HepG2 (cell line): ENCODE data around the gene PRKCE. TPM values are rescaled to one million over a fixed set of nuclear protein-coding genes. Genes with fewer than 3 reads are reported as not detected.

ENCODE experiments used
- CBFB ChIP-seq: sonication (generic); formaldehyde crosslinking; IDR thresholded peaks from 2 replicates; pipeline ENCODE4 v1.4.0; 2020; ENCODE audit warnings: missing genetic modification reagents
- GLI4 ChIP-seq: sonication (generic); formaldehyde crosslinking; IDR thresholded peaks from 2 replicates; pipeline ENCODE4 v1.5.1; 2020; ENCODE audit warnings: missing genetic modification reagents, mild to moderate bottlenecking, moderate library complexity, borderline replicate concordance
- ZFP82 ChIP-seq: sonication (generic); formaldehyde crosslinking; IDR thresholded peaks from 2 replicates; pipeline ENCODE4 v1.5.1; 2020; ENCODE audit warnings: mild to moderate bottlenecking, missing genetic modification reagents, borderline replicate concordance
- polyA plus RNA-seq, 8 experiments: library from polyadenylated mRNA; depleted of rRNA in 3 of 8; stranded (reverse) in 7 of 8; unstranded in 1 of 8; fragments of >200 nt; fragmentation: Illumina TruSeq in 4 of 8; extraction: Trizol in 4 of 8; gene quantifications; 2 replicates each; pipeline versions ENCODE4 v1.2.1 to v1.2.3, GENCODE V29; 2011 to 2016; ENCODE audit warnings: low read depth in 4 of 8, missing spikeins in 1 of 8, mixed read lengths in 1 of 8; ENCODE audit not compliant: insufficient read depth in 1 of 8
- total RNA-seq, 5 experiments: library from RNA; depleted of rRNA; stranded (reverse); fragments of >200 nt; fragmentation: Illumina TruSeq; extraction: Trizol; gene quantifications; 2 replicates each; pipeline ENCODE4 v1.2.3, GENCODE V29; 2016; ENCODE audit warnings: low read depth in 1 of 5
- TF ChIP-seq, protein P1 (sequence below): sonication (generic); formaldehyde crosslinking; IDR thresholded peaks from 2 replicates; pipeline ENCODE4 v1.8.0; 2022; ENCODE audit warnings: missing genetic modification reagents, mild to moderate bottlenecking, moderate library complexity, borderline replicate concordance
- TF ChIP-seq, protein P2 (sequence below): sonication (generic); formaldehyde crosslinking; IDR thresholded peaks from 2 replicates; pipeline ENCODE4 v1.4.0; 2020; ENCODE audit warnings: mild to moderate bottlenecking, missing genetic modification reagents

The PRKCE gene
- total and polyA plus RNA-seq, 2 of the 13 experiments (the other 11 are each of a cell fraction or from before 2014, with no cell fraction given) = 1.0 to 3.9 TPM

DNA sequence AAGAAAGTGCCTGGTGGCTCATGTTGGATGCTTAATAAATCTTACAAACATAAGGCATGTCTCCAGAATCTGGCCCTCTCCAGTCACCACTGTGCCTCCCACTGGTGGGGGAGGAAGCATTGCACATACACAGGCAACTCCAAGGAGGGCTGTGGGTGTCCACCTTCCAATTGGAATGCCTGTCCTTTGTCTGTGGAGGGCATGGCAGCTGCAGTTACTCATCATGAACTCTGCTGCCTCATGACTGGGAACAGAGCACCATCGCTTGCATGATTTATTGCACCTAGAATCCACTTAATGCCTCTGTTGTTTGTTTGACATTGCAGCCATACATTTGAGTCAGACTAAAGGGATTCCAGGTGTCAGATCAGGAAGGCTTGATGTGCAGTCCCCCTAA lies 278.9 kb downstream of the PRKCE start (continued):
- TF ChIP-seq CBFB (CRISPR knock-in tag) (no peak), GLI4 (CRISPR knock-in tag) (no peak), ZFP82 (no peak)
- TF ChIP-seq, protein P1, sequence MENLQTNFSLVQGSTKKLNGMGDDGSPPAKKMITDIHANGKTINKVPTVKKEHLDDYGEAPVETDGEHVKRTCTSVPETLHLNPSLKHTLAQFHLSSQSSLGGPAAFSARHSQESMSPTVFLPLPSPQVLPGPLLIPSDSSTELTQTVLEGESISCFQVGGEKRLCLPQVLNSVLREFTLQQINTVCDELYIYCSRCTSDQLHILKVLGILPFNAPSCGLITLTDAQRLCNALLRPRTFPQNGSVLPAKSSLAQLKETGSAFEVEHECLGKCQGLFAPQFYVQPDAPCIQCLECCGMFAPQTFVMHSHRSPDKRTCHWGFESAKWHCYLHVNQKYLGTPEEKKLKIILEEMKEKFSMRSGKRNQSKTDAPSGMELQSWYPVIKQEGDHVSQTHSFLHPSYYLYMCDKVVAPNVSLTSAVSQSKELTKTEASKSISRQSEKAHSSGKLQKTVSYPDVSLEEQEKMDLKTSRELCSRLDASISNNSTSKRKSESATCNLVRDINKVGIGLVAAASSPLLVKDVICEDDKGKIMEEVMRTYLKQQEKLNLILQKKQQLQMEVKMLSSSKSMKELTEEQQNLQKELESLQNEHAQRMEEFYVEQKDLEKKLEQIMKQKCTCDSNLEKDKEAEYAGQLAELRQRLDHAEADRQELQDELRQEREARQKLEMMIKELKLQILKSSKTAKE (CRISPR knock-in tag) = no peak
- TF ChIP-seq, protein P2, sequence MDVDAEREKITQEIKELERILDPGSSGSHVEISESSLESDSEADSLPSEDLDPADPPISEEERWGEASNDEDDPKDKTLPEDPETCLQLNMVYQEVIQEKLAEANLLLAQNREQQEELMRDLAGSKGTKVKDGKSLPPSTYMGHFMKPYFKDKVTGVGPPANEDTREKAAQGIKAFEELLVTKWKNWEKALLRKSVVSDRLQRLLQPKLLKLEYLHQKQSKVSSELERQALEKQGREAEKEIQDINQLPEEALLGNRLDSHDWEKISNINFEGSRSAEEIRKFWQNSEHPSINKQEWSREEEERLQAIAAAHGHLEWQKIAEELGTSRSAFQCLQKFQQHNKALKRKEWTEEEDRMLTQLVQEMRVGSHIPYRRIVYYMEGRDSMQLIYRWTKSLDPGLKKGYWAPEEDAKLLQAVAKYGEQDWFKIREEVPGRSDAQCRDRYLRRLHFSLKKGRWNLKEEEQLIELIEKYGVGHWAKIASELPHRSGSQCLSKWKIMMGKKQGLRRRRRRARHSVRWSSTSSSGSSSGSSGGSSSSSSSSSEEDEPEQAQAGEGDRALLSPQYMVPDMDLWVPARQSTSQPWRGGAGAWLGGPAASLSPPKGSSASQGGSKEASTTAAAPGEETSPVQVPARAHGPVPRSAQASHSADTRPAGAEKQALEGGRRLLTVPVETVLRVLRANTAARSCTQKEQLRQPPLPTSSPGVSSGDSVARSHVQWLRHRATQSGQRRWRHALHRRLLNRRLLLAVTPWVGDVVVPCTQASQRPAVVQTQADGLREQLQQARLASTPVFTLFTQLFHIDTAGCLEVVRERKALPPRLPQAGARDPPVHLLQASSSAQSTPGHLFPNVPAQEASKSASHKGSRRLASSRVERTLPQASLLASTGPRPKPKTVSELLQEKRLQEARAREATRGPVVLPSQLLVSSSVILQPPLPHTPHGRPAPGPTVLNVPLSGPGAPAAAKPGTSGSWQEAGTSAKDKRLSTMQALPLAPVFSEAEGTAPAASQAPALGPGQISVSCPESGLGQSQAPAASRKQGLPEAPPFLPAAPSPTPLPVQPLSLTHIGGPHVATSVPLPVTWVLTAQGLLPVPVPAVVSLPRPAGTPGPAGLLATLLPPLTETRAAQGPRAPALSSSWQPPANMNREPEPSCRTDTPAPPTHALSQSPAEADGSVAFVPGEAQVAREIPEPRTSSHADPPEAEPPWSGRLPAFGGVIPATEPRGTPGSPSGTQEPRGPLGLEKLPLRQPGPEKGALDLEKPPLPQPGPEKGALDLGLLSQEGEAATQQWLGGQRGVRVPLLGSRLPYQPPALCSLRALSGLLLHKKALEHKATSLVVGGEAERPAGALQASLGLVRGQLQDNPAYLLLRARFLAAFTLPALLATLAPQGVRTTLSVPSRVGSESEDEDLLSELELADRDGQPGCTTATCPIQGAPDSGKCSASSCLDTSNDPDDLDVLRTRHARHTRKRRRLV (CRISPR knock-in tag) = no peak
